CD4-positive, alpha-beta T cell (primary cell): Measurements from ENCODE around the gene CEP43. TPM values are rescaled to one million over a fixed set of nuclear protein-coding genes. Genes with fewer than 3 reads are reported as not detected.

Source experiments
- ATAC-seq: fragments of 200-7000 bp; cut with Tn5 transposase; one replicate; pipeline ENCODE4 v1.10.0; 2022; ENCODE audit warnings: mild to moderate bottlenecking; ENCODE audit not compliant: poor library complexity
- CTCF ChIA-PET: fragments of 350-600 bp; sonication (Branson Sonifier 250); formaldehyde crosslinking; loops from one replicate; lab custom pipeline; 2021; ENCODE audit warnings: antibody characterized with exemption, inconsistent platforms; lab: Charles Lee
- POLR2A ChIA-PET: fragments of 350-600 bp; sonication (Branson Sonifier 250); formaldehyde crosslinking; loops from one replicate; lab custom pipeline; 2021; ENCODE audit warnings: antibody characterized with exemption, inconsistent platforms; lab: Charles Lee
- DNase-seq, 14 experiments: peaks; one replicate each; pipeline ENCODE4 v3.0.0-alpha.2; 2013 to 2020; ENCODE audit warnings: mixed read lengths in 2 of 14
- H3K27ac ChIP-seq, 2 donors: one replicate each; pipeline versions ENCODE4 v1.5.1 to v1.7.0; 2013; ENCODE audit warnings: low read length in 2 of 2, low read depth in 1 of 2, mild to moderate bottlenecking in 1 of 2
- H3K27me3 ChIP-seq, 2 experiments: 1 replicate in 1 of 2; 2 replicates in 1 of 2; pipeline versions ENCODE4 v1.6.1 to v1.7.0; 2013; ENCODE audit warnings: low read length in 2 of 2, control low read depth in 1 of 2, mild to moderate bottlenecking in 1 of 2, moderate library complexity in 1 of 2; ENCODE audit not compliant: insufficient read depth in 2 of 2, control insufficient read depth in 1 of 2
- H3K36me3 ChIP-seq: one replicate; pipeline ENCODE4 v1.6.1; 2013; ENCODE audit warnings: low read length, control low read depth; ENCODE audit not compliant: insufficient read depth
- H3K4me1 ChIP-seq: one replicate; pipeline ENCODE4 v1.6.1; 2013; ENCODE audit warnings: low read length, control low read depth; ENCODE audit not compliant: insufficient read depth
- H3K4me3 ChIP-seq: one replicate; pipeline ENCODE4 v1.5.1; 2013; ENCODE audit warnings: mild to moderate bottlenecking, low read length, moderate library complexity
- H3K9me3 ChIP-seq, 2 experiments: 1 replicate in 1 of 2; 2 replicates in 1 of 2; pipeline versions ENCODE4 v1.6.1 to v1.7.0; 2013; ENCODE audit warnings: low read length in 2 of 2, mild to moderate bottlenecking in 2 of 2, control low read depth in 1 of 2, moderate library complexity in 1 of 2; ENCODE audit not compliant: control insufficient read depth in 1 of 2, insufficient read depth in 1 of 2
- H3K27ac Mint-ChIP-seq: one replicate; pipeline ENCODE4 v1.8.0; 2020; ENCODE audit warnings: mixed read lengths
- H3K27me3 Mint-ChIP-seq: one replicate; pipeline ENCODE4 v1.8.0; 2021; ENCODE audit warnings: mixed read lengths
- H3K36me3 Mint-ChIP-seq: one replicate; pipeline ENCODE4 v1.8.0; 2021; ENCODE audit warnings: low read depth, mixed read lengths
- H3K4me1 Mint-ChIP-seq: one replicate; pipeline ENCODE4 v1.8.0; 2021; ENCODE audit warnings: low read depth, mixed read lengths
- H3K4me3 Mint-ChIP-seq: one replicate; pipeline ENCODE4 v1.8.0; 2020; ENCODE audit warnings: mild to moderate bottlenecking, mixed read lengths
- H3K9me3 Mint-ChIP-seq: one replicate; pipeline ENCODE4 v1.8.0; 2020; ENCODE audit warnings: mixed read lengths
- intact Hi-C, 2 experiments: fragments of 100-400 bp; cut with DNase I in 1 of 2; cut with micrococcal nuclease in 1 of 2; formaldehyde crosslinking; loops; one replicate each; pipeline versions ENCODE4 v1.15.1 to v1.9.0; 2023 to 2025; cut with DNase I, micrococcal nuclease
- total RNA-seq, 174 experiments: library from RNA in 2 of 174; stranded (reverse) in 2 of 174; gene quantifications; one replicate each; pipeline ENCODE4 v1.2.3 and lab custom pipeline; 2021 to 2026
- TF ChIP-seq, protein P1 (sequence below): fragments of 200-600 bp; IDR thresholded peaks from one replicate; pipeline ENCODE4 v1.8.0; 2022; ENCODE audit warnings: antibody characterized with exemption, mild to moderate bottlenecking

Gene CEP43
- total RNA-seq, 2 experiments from 2014 or later: 12.5 to 13.5 TPM

- H3K36me3 ChIP-seq: peaks cover 13% of the 10 kb centered on the region
- H3K9me3 Mint-ChIP-seq: no peaks in the 10 kb centered on the region
- H3K4me1 Mint-ChIP-seq: peaks cover 81% of the 10 kb centered on the region
- peak overlapping the region; percentile 95 for H3K4me3 Mint-ChIP-seq
- TF ChIP-seq, protein P1, sequence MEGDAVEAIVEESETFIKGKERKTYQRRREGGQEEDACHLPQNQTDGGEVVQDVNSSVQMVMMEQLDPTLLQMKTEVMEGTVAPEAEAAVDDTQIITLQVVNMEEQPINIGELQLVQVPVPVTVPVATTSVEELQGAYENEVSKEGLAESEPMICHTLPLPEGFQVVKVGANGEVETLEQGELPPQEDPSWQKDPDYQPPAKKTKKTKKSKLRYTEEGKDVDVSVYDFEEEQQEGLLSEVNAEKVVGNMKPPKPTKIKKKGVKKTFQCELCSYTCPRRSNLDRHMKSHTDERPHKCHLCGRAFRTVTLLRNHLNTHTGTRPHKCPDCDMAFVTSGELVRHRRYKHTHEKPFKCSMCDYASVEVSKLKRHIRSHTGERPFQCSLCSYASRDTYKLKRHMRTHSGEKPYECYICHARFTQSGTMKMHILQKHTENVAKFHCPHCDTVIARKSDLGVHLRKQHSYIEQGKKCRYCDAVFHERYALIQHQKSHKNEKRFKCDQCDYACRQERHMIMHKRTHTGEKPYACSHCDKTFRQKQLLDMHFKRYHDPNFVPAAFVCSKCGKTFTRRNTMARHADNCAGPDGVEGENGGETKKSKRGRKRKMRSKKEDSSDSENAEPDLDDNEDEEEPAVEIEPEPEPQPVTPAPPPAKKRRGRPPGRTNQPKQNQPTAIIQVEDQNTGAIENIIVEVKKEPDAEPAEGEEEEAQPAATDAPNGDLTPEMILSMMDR: no peak
- H3K36me3 Mint-ChIP-seq: peaks cover 48% of the 10 kb centered on the region
- peak overlapping the region; percentile 37 to 88 for H3K27ac ChIP-seq
- ATAC-seq: no peak
- POLR2A ChIA-PET: interaction anchor here (0.7 to 3.4 kb wide), 9 partner anchors 14 to 613 kb away, joined by 3 to 32 read pairs (median 10); partner anchors contain the start of genes CEP43 and SFT2D1
- H3K4me3 ChIP-seq: peak overlapping the region; percentile 96
- no peaks in the 10 kb centered on the region for H3K9me3 ChIP-seq
- intact Hi-C loops: loop anchor here (1.0 to 10.0 kb wide), 4 partner anchors 34 to 870 kb away; partner anchors contain the start of genes AFDN (in 1 of the 2), CEP43 (in 1 of the 2) and RPS6KA2 (in 1 of the 2)
- CTCF ChIA-PET: interaction anchor here (10.0 kb wide), 1 partner anchor 34 kb away, joined by 50 read pairs; no protein-coding TSS in a partner anchor
- peak in 7 of 14 experiments; percentile 28 to 77 (median 56) for DNase-seq
- peaks cover 90% of the 10 kb centered on the region for H3K4me1 ChIP-seq
- H3K27ac Mint-ChIP-seq: peak overlapping the region; percentile 93
- H3K27me3 ChIP-seq: no peaks in the 10 kb centered on the region
- no peaks in the 10 kb centered on the region for H3K27me3 Mint-ChIP-seq
Measured at GRCh38 chr6:166955121-166955864, 43.9 kb upstream of the CEP43 start.

GRCh38 chr6:166955865-166956443 lies 43.2 kb upstream of the CEP43 start:
- Mint-ChIP-seq H3K4me1 (peaks cover 81% of the 10 kb centered on the region), H3K36me3 (peaks cover 42% of the 10 kb centered on the region), H3K4me3 (peak overlapping the region; percentile 95), H3K27me3 (no peaks in the 10 kb centered on the region), H3K27ac (peak overlapping the region; percentile 93), H3K9me3 (no peaks in the 10 kb centered on the region)
- H3K27me3 ChIP-seq: no peaks in the 10 kb centered on the region
- ATAC-seq (peak; percentile 13), DNase-seq (no peak)
- intact Hi-C loops: loop anchor here (1.0 to 10.0 kb wide), 5 partner anchors 33 to 869 kb away; partner anchors contain the start of genes AFDN (in 1 of the 2), CEP43 (in 1 of the 2) and RPS6KA2 (in 1 of the 2)
- CTCF ChIA-PET: interaction anchor here (0.8 to 10.0 kb wide), 2 partner anchors 14 to 33 kb away, joined by 3 to 50 read pairs; no protein-coding TSS in a partner anchor
- H3K9me3 ChIP-seq: no peaks in the 10 kb centered on the region
- TF ChIP-seq, protein P1: no peak
- POLR2A ChIA-PET: interaction anchor here (0.6 to 3.4 kb wide), 22 partner anchors 8 to 613 kb away, joined by 3 to 32 read pairs (median 4); partner anchors contain the start of genes CEP43, RPS6KA2 and SFT2D1
- peak overlapping the region; percentile 37 to 88 for H3K27ac ChIP-seq
- H3K36me3 ChIP-seq: peaks cover 10% of the 10 kb centered on the region
- H3K4me1 ChIP-seq: peaks cover 87% of the 10 kb centered on the region
- H3K4me3 ChIP-seq: peak overlapping the region; percentile 96

GRCh38 chr6:166956444-166957086 lies 42.6 kb upstream of the CEP43 start, which contains the start of gene RNASET2:
RNASET2 (minus strand) TSS chr6:166956550; CDS start chr6:166956182, 368 bp downstream.
- ChIA-PET POLR2A (interaction anchor here (0.6 to 3.4 kb wide), 21 partner anchors 9 to 614 kb away, joined by 3 to 32 read pairs (median 4); partner anchors contain the start of genes CEP43, RPS6KA2 and SFT2D1), CTCF (interaction anchor here (0.8 to 10.0 kb wide), 2 partner anchors 13 to 32 kb away, joined by 3 to 50 read pairs; no protein-coding TSS in a partner anchor)
- H3K27me3 ChIP-seq: no peaks in the 10 kb centered on the region
- peaks cover 37% of the 10 kb centered on the region for H3K36me3 Mint-ChIP-seq
- peaks cover 0 to under 1% of the 10 kb centered on the region in 2 experiments for H3K9me3 ChIP-seq
- H3K9me3 Mint-ChIP-seq: no peaks in the 10 kb centered on the region
- peak within 1 kb of the TSS; percentile 96 for H3K4me3 ChIP-seq
- H3K4me3 Mint-ChIP-seq: peak within 1 kb of the TSS; percentile 95
- ATAC-seq (peak; percentile 81), DNase-seq (peak; percentile 96 to 100 (median 99))
- peak within 1 kb of the TSS; percentile 93 for H3K27ac Mint-ChIP-seq
- H3K27me3 Mint-ChIP-seq: no peaks in the 10 kb centered on the region
- peaks cover 10% of the 10 kb centered on the region for H3K36me3 ChIP-seq
- peak within 1 kb of the TSS; percentile 88 to 94 for H3K27ac ChIP-seq
- peaks cover 76% of the 10 kb centered on the region for H3K4me1 Mint-ChIP-seq
- intact Hi-C loops: loop anchor here (2.0 to 10.0 kb wide), 4 partner anchors 40 to 868 kb away; partner anchors contain the start of genes AFDN (in 1 of the 2), CEP43 (in 1 of the 2) and RPS6KA2 (in 1 of the 2)
- TF ChIP-seq, protein P1: no peak
- H3K4me1 ChIP-seq: peaks cover 81% of the 10 kb centered on the region
